Endothelial cell of hepatic sinusoid (primary cell): Measurements from ENCODE around the gene HPRT1.
"Not testable (repeated sequence)": the region's sequence is repeated elsewhere in the genome, so short reads cannot be mapped to it uniquely, and the experiment has no call there.

Experiments
- in situ Hi-C: cut with HindIII; loops from 2 replicates; pipeline ENCODE4 v1.10.0; 2017; ENCODE audit warnings: low sequenced_read_pairs

The HPRT1 gene

GRCh38 chrX:134460005-134460861, at the start of gene HPRT1:
TSS of gene HPRT1 (plus strand) at chrX:134460165. CDS start at chrX:134460312, 147 bp downstream.
- in situ Hi-C loops, result no loop called here

- in situ Hi-C loops, result no loop called here
Measured at GRCh38 chrX:134416087-134416486, 43.9 kb upstream of the HPRT1 start.

GRCh38 chrX:134418317-134419113, 41.5 kb upstream of the HPRT1 start:
- in situ Hi-C loops, result no loop called here

GRCh38 chrX:134419784-134420183, 40.2 kb upstream of the HPRT1 start:
- in situ Hi-C loops, result no loop called here

- in situ Hi-C loops, result no loop called here
Measured at GRCh38 chrX:134423606-134424005, 36.4 kb upstream of the HPRT1 start.

- in situ Hi-C loops, result no loop called here
Measured at GRCh38 chrX:134426281-134426680, 33.7 kb upstream of the HPRT1 start.

GRCh38 chrX:134431894-134432293, 28.1 kb upstream of the HPRT1 start:
- in situ Hi-C loops, result no loop called here

- in situ Hi-C loops, result no loop called here
Measured at GRCh38 chrX:134435894-134436293, 24.1 kb upstream of the HPRT1 start.

- in situ Hi-C loops, result no loop called here
Measured at GRCh38 chrX:134443020-134443419, 16.9 kb upstream of the HPRT1 start.

GRCh38 chrX:134443461-134443860, 16.5 kb upstream of the HPRT1 start:
- in situ Hi-C loops, result no loop called here

GRCh38 chrX:134444681-134445080, 15.3 kb upstream of the HPRT1 start:
- in situ Hi-C loops, result no loop called here

GRCh38 chrX:134452596-134452995, 7.4 kb upstream of the HPRT1 start:
- in situ Hi-C loops, result no loop called here

- in situ Hi-C loops, result no loop called here
Measured at GRCh38 chrX:134453631-134454030, 6.3 kb upstream of the HPRT1 start.

GRCh38 chrX:134454506-134454905, 5.5 kb upstream of the HPRT1 start:
- in situ Hi-C loops, result no loop called here

- in situ Hi-C loops, result no loop called here
Measured at GRCh38 chrX:134457708-134458107, 2.3 kb upstream of the HPRT1 start.

GRCh38 chrX:134459683-134460004, 321 bp upstream of the HPRT1 start:
- in situ Hi-C loops, result no loop called here

GRCh38 chrX:134460862-134461220, 876 bp downstream of the HPRT1 start:
- in situ Hi-C loops, result no loop called here

GRCh38 chrX:134461437-134461836, 1.5 kb downstream of the HPRT1 start:
- in situ Hi-C loops, result no loop called here

GRCh38 chrX:134462927-134463326, 3.0 kb downstream of the HPRT1 start:
- in situ Hi-C loops, result no loop called here

- in situ Hi-C loops, result not testable (repeated sequence)
Measured at GRCh38 chrX:134464453-134464852, 4.5 kb downstream of the HPRT1 start.

- in situ Hi-C loops, result loop anchor here (5.0 kb wide), 1 partner anchor 38 kb away; no protein-coding TSS in a partner anchor
Measured at GRCh38 chrX:134469486-134469885, 9.5 kb downstream of the HPRT1 start.

GRCh38 chrX:134470013-134470412, 10.0 kb downstream of the HPRT1 start:
- in situ Hi-C loops, result no loop called here
